Measurements from ENCODE around the gene TTLL9. TPM values are rescaled to one million over a fixed set of nuclear protein-coding genes. Genes with fewer than 3 reads are reported as not detected.

Gene TTLL9
- total RNA-seq, 4 donors from 2014 or later, result 0.09 to 0.38 TPM; not detected in 2

GRCh38 chr20:31830406-31830981 is 39.9 kb upstream of the TTLL9 start:
- Histone ChIP-seq H3K4me1 (peaks cover 0 to under 1% (median 0%) of the 10 kb centered on the region in 3 donors), H3K27ac (no peak overlapping the region), H3K27me3 (peaks cover 0 to 14% (median 0%) of the 10 kb centered on the region in 4 donors), H3K4me3 (no peak overlapping the region), H3K9me3 (no peaks in the 10 kb centered on the region), H3K36me3 (no peaks in the 10 kb centered on the region)
- intact Hi-C loops (cut with DNase I), result no loop called here
- no peak for TF ChIP-seq CTCF (IDR thresholded peaks at IDR 0.05)
- no peak for TF ChIP-seq POLR2A (IDR thresholded peaks at IDR 0.05)
- DNase-seq, result no peak
- WGBS, 2 donors, result 67 to 88% methylated on average over 1 to 5 of the region's 8 CpGs

GRCh38 chr20:31831211-31831610 is 39.2 kb upstream of the TTLL9 start:
- no peaks in the 10 kb centered on the region for H3K9me3 ChIP-seq
- DNase-seq, result no peak
- TF ChIP-seq CTCF (IDR thresholded peaks at IDR 0.05) (no peak), POLR2A (IDR thresholded peaks at IDR 0.05) (no peak)
- intact Hi-C loops (cut with DNase I), result no loop called here
- H3K36me3 ChIP-seq, result no peaks in the 10 kb centered on the region
- 83 to 88% methylated on average over 6 of the region's 6 CpGs for WGBS, 2 donors
- H3K27me3 ChIP-seq, result peaks cover 0 to 14% (median 0%) of the 10 kb centered on the region in 4 donors
- no peak overlapping the region for H3K4me3 ChIP-seq
- no peak overlapping the region for H3K27ac ChIP-seq
- peaks cover 0 to 8% (median 7%) of the 10 kb centered on the region in 3 donors for H3K4me1 ChIP-seq

GRCh38 chr20:31831771-31832306 is 38.6 kb upstream of the TTLL9 start:
- no peak for TF ChIP-seq POLR2A (IDR thresholded peaks at IDR 0.05)
- no peak for TF ChIP-seq CTCF (IDR thresholded peaks at IDR 0.05)
- Histone ChIP-seq H3K27me3 (peaks cover 0 to 15% (median 0%) of the 10 kb centered on the region in 4 donors), H3K27ac (no peak overlapping the region), H3K4me3 (no peak overlapping the region), H3K36me3 (no peaks in the 10 kb centered on the region), H3K9me3 (no peaks in the 10 kb centered on the region), H3K4me1 (peaks cover under 1 to 14% (median 13%) of the 10 kb centered on the region in 3 donors)
- DNase-seq, result no peak
- WGBS, 2 donors, result 66 to 87% methylated on average over 3 to 6 of the region's 17 CpGs
- intact Hi-C loops (cut with DNase I), result no loop called here

- Histone ChIP-seq H3K27me3 (peaks cover 0 to 18% (median 0%) of the 10 kb centered on the region in 4 donors), H3K4me3 (no peak overlapping the region), H3K36me3 (no peaks in the 10 kb centered on the region), H3K27ac (no peak overlapping the region), H3K9me3 (no peaks in the 10 kb centered on the region), H3K4me1 (peaks cover 3 to 23% (median 19%) of the 10 kb centered on the region in 3 donors)
- intact Hi-C loops (cut with DNase I), result no loop called here
- TF ChIP-seq POLR2A (IDR thresholded peaks at IDR 0.05), result no peak
- TF ChIP-seq CTCF (IDR thresholded peaks at IDR 0.05), result peak in 5 of 6 experiments; percentile 45 to 72 (median 54)
- DNase-seq, result no peak
- WGBS, 2 donors, result 35 to 41% methylated on average over 7 of the region's 14 CpGs
Observed at GRCh38 chr20:31833130-31833930, 37.1 kb upstream of the TTLL9 start.

Measured in esophagus squamous epithelium (tissue), 5 donors.